Measurements from ENCODE around the gene GRK2. TPM values are rescaled to one million over a fixed set of nuclear protein-coding genes. Genes with fewer than 3 reads are reported as not detected.

The GRK2 gene
- total RNA-seq, 2 experiments from 2014 or later = 280 to 397 TPM

GRCh38 chr11:67253872-67254624, 12.2 kb upstream of the GRK2 start:
- CTCF ChIA-PET (ENCODE audit: unreplicated experiment) = interaction anchor here (1.4 kb wide), 1 partner anchor 61 kb away, joined by 3 read pairs; no protein-coding TSS in a partner anchor
- TF ChIP-seq CTCF (conservative IDR thresholded peaks at IDR 0.05; ENCODE audit: low read length) (no peak), EZH2phosphoT487 (IDR thresholded peaks at IDR 0.05; ENCODE audit: borderline replicate concordance, low read depth, low read length) (no peak)

GRCh38 chr11:67254798-67255197, 11.5 kb upstream of the GRK2 start:
- Histone ChIP-seq H3K27ac (ENCODE audit: low read depth, low read length, poor library complexity, severe bottlenecking) (no peak overlapping the region), H3K4me2 (ENCODE audit: low read length) (no peak overlapping the region), H3K4me3 (ENCODE audit: low read depth, low read length, poor library complexity, severe bottlenecking) (no peak overlapping the region), H3K9me3 (ENCODE audit: low read length) (no peaks in the 10 kb centered on the region), H3K9me2 (ENCODE audit: insufficient read depth, low read length) (no peaks in the 10 kb centered on the region), H3K79me2 (ENCODE audit: insufficient read depth, low read depth, low read length) (no peaks in the 10 kb centered on the region), H3K4me1 (ENCODE audit: insufficient read depth, low read length, poor library complexity, severe bottlenecking) (no peaks in the 10 kb centered on the region), H3K36me3 (ENCODE audit: insufficient read depth, low read length) (peaks cover 76% of the 10 kb centered on the region), H4K20me1 (ENCODE audit: insufficient read depth, low read length) (no peaks in the 10 kb centered on the region), H2AFZ (ENCODE audit: low read length) (no peak overlapping the region)
- TF ChIP-seq CTCF (conservative IDR thresholded peaks at IDR 0.05; ENCODE audit: low read length) = no peak
- TF ChIP-seq EZH2phosphoT487 (IDR thresholded peaks at IDR 0.05; ENCODE audit: borderline replicate concordance, low read depth, low read length) = no peak
- ChIA-PET CTCF (ENCODE audit: unreplicated experiment) (no interaction called here), POLR2A (interaction anchor here (1.5 kb wide), 1 partner anchor 15 kb away, joined by 3 read pairs; no protein-coding TSS in a partner anchor)
- BruUV-seq (replicated peaks) = no TSS peak
- intact Hi-C loops (cut with micrococcal nuclease; ENCODE audit: unreplicated experiment) = no loop called here
- no peak for DNase-seq (ENCODE audit: low spot score)

More at GRCh38 chr11:67253872-67254624, 12.2 kb upstream of the GRK2 start:
- no peak for DNase-seq (ENCODE audit: low spot score)
- Histone ChIP-seq H3K27ac (ENCODE audit: low read depth, low read length, poor library complexity, severe bottlenecking) (no peak overlapping the region), H2AFZ (ENCODE audit: low read length) (no peak overlapping the region), H3K9me2 (ENCODE audit: insufficient read depth, low read length) (no peaks in the 10 kb centered on the region), H3K4me3 (ENCODE audit: low read depth, low read length, poor library complexity, severe bottlenecking) (no peak overlapping the region), H3K79me2 (ENCODE audit: insufficient read depth, low read depth, low read length) (no peaks in the 10 kb centered on the region), H4K20me1 (ENCODE audit: insufficient read depth, low read length) (no peaks in the 10 kb centered on the region), H3K9me3 (ENCODE audit: low read length) (no peaks in the 10 kb centered on the region), H3K4me2 (ENCODE audit: low read length) (no peak overlapping the region), H3K4me1 (ENCODE audit: insufficient read depth, low read length, poor library complexity, severe bottlenecking) (no peaks in the 10 kb centered on the region), H3K36me3 (ENCODE audit: insufficient read depth, low read length) (peaks cover 83% of the 10 kb centered on the region)
- no TSS peak for BruUV-seq (replicated peaks)
- intact Hi-C loops (cut with micrococcal nuclease; ENCODE audit: unreplicated experiment) = no loop called here
- POLR2A ChIA-PET = interaction anchor here (0.6 to 1.5 kb wide), 2 partner anchors 14 to 22 kb away, joined by 3 read pairs; no protein-coding TSS in a partner anchor

GRCh38 chr11:67255353-67255752, 10.9 kb upstream of the GRK2 start:
- POLR2A ChIA-PET = no interaction called here
- intact Hi-C loops (cut with micrococcal nuclease; ENCODE audit: unreplicated experiment) = no loop called here
- TF ChIP-seq CTCF (conservative IDR thresholded peaks at IDR 0.05; ENCODE audit: low read length) (no peak), EZH2phosphoT487 (IDR thresholded peaks at IDR 0.05; ENCODE audit: borderline replicate concordance, low read depth, low read length) (no peak)
- H4K20me1 ChIP-seq (ENCODE audit: insufficient read depth, low read length) = no peaks in the 10 kb centered on the region
- no peak overlapping the region for H3K4me3 ChIP-seq (ENCODE audit: low read depth, low read length, poor library complexity, severe bottlenecking)
- H3K4me2 ChIP-seq (ENCODE audit: low read length) = no peak overlapping the region
- no TSS peak for BruUV-seq (replicated peaks)
- H3K27ac ChIP-seq (ENCODE audit: low read depth, low read length, poor library complexity, severe bottlenecking) = no peak overlapping the region
- H3K9me2 ChIP-seq (ENCODE audit: insufficient read depth, low read length) = no peaks in the 10 kb centered on the region
- no peaks in the 10 kb centered on the region for H3K4me1 ChIP-seq (ENCODE audit: insufficient read depth, low read length, poor library complexity, severe bottlenecking)
- H3K9me3 ChIP-seq (ENCODE audit: low read length) = no peaks in the 10 kb centered on the region
- H3K79me2 ChIP-seq (ENCODE audit: insufficient read depth, low read depth, low read length) = no peaks in the 10 kb centered on the region
- H2AFZ ChIP-seq (ENCODE audit: low read length) = no peak overlapping the region
- peaks cover 70% of the 10 kb centered on the region for H3K36me3 ChIP-seq (ENCODE audit: insufficient read depth, low read length)
- DNase-seq (ENCODE audit: low spot score) = no peak
- CTCF ChIA-PET (ENCODE audit: unreplicated experiment) = no interaction called here
